HG02852 (cell line): Measurements from ENCODE around the gene PPTC7.
"Not testable (repeated sequence)": the region's sequence is repeated elsewhere in the genome, so short reads cannot be mapped to it uniquely, and the experiment has no call there.

Experiments
- ATAC-seq: cut with Tn5 transposase; IDR thresholded peaks from one replicate; pipeline ENCODE4 v1.9.1; 2021; ENCODE audit warnings: mild to moderate bottlenecking, moderate library complexity; ENCODE audit not compliant: unreplicated experiment

The PPTC7 gene

DNA sequence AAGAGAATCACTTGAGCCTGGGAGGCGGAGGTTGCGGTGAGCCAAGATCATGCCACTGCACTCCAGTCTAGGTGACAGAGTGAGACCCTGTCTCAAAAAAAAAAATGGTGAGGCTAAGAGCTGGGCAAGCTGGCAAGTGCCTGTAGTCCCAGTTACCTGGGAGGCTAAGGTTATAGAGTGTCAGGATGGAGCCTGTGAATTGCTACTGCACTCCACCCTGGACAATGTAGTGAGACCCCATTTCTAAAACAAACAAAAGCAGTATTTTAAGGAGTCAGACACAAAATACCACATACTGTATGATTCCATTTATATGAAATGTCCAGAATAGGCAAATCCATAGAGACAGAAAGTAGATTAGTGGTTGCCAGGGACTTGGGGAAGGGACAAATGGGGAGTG, 4.0 kb upstream of the PPTC7 start:
- not testable (repeated sequence) for ATAC-seq

DNA sequence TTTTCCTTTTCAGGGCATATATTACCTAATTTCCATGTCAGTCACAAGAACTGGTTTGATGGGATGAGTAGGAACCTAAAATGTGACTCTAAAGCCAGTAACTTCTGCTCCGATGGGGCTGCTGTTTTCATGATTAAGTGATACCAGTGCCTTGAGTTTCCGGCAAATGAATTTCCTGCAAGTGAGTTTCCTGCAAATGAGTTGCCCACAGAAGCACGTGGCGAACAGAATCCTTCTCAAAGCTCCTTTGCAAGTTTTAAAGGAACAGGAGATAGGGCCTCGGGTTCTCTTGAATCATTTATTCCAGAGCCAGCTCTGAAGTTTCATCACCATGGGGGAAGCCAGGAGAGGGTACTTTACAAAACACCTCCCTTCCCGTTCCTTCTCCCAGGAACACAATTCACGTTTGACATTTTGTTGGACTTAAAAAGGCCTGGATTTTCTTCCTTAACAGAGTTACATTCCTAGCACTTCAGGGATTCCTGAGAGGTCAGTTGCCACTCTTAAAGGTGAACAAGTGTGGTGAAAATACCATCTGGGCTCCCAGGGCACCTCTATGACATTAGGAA, 2.2 kb upstream of the PPTC7 start:
- ATAC-seq = no peak

GRCh38 chr12:110582276-110583136, 612 bp downstream of the PPTC7 start:
- peak; percentile 53 for ATAC-seq

GRCh38 chr12:110581931-110582275, 1.2 kb downstream of the PPTC7 start:
- no peak for ATAC-seq

- ATAC-seq = no peak
These were observed 3.4 kb downstream of the PPTC7 start for GRCh38 chr12:110579535-110580253.

- no peak for ATAC-seq
These were observed 4.2 kb downstream of the PPTC7 start for GRCh38 chr12:110578694-110579534.

DNA sequence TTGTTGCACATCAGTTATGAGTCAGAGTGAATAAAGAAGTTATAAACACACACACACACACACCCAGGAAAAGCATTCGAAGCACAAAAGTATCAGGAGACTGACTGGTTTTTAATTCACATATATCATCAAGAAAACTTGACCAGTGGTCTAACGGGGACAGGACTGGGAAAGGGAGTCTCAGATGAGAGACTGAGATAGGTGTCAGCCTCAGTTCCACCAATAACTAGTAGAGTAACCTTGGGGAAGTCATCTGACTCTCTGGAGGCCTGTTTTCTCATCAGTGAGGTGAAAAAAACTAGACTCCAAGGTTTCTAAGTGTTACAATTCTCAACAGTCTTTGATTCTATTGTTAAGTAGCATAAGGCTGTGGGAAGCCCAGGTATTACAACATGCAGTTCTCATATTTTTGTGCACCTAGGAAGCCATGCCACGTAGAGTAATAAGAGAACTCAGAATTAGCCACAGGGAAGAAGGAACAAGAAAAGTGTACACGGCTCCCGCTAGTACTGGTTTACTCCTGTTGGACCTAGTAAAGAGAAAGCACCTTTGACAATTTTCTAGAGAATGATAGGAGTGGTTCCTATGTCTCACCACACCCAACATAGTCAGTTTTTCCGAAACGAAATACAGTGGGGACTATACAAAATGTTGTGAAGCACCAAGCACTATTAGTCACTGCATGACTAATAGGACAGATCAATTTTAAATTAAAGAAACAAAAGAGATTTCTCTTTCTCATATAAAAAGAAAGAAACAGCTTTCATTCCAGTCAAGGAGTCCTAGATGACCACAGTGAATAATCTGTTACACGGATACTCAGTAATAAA, 5.0 kb downstream of the PPTC7 start:
- ATAC-seq = no peak

- no peak for ATAC-seq
These were observed 6.6 kb downstream of the PPTC7 start for GRCh38 chr12:110576504-110576903.

DNA sequence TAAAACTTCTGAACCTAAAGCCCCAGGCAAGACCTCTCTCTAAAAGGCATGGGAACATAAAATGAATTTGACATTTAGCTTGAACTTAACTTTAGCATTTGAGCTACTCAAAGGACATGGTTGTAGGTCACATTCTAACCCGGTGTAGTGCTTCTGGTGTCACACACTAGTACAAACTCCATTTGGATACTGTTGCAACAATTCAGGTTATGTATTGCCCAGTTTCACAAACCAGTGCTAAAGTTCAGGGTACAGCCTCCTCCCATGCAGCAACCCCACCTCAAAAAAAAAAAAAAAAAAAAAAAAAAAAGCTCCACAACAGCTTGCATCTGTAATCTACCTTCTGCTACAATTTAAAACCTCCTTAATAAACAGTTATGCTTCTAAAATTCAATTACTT, 7.8 kb downstream of the PPTC7 start:
- no peak for ATAC-seq

DNA sequence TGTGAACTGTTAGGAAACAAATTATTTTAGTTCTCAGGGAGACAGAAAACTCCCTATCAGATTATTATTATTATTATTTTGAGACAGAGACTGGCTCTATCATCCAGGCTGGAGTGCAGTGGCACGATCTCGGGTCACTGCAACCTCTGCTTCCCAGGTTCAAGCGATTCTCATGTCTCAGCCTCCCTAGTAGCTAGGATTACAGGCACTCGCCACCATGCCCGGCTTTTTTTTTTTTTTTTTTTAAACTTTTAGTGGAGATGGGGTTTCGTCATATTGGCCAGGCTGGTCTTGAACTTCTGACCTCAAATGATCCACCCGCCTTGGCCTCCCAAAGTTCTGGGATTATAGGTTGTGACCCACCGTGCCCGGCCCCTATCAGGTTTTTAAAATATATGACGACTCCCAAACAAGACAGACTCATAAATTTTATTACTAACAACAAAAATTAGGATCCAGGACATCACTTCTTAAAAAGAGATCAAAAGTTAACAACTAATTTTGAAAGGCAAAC, 8.3 kb downstream of the PPTC7 start:
- not testable (repeated sequence) for ATAC-seq

DNA sequence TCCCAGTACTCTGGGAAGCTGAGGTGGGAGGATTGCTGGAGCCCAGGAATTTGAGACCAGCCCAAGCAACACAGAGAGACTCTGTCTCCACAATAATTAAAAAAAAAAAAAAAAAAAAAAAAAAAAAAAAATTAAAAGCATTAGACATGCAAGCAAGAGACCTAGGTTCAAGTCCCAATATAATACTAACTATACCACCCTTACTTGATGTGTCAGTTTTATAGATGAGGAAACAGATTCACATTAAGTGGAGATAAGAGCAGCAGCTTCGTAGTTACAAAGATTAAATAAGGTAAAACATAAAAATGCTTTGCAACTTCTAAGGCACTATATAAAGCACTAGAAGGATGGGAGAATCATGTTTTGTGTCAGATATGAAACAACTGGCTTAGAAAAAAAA, 9.1 kb downstream of the PPTC7 start:
- ATAC-seq = no peak

GRCh38 chr12:110570798-110571197, 12.3 kb downstream of the PPTC7 start:
- not testable (repeated sequence) for ATAC-seq

- ATAC-seq = not testable (repeated sequence)
These were observed 13.3 kb downstream of the PPTC7 start for GRCh38 chr12:110569838-110570237.

GRCh38 chr12:110568752-110569151, 14.4 kb downstream of the PPTC7 start:
- no peak for ATAC-seq

- ATAC-seq = no peak
These were observed 16.1 kb downstream of the PPTC7 start for GRCh38 chr12:110566993-110567392.

DNA sequence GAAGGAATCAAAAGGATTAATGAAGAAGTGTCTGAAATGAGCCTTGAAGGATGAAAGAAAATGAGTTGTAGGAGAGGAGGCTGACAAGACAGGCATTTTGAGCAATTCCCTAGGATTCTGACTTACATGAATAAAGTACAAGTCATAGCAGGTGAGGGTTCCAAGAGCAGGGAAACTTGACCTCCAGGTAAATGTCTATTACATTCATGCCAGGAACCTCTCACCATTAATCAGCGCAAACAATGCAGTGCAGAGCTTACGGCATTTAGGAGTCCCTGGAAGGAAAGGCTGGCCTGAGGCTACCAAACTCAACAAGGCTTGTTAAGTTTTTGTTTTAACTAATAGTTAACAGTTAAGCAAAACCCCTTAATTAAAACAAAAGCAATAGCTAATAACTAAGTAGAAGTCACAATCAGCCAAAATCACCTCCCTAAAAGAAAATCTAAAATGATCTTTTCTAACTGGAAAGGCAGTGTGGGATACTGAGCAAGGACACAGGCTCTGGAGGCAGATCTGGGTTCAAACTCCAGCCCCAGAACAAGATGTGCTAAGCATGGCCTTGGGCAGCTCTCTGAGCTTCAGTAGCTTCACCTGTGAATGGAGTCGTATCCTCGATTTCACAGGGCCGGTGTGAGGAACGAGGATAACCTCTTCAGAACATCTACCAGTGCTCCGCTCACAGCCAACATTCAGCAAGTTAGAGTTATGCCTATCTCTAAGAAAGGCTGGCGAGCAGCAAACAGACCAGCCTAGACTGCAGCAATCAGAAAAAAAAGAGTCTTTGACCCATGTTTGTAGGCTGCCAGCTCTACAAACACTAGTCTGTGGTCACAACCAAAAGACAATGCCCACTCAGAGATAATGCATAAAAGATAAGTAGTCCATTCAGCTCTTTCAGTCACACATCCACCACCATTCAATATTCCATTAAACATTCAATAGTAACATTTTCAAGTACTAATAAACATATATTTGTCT, 16.9 kb downstream of the PPTC7 start:
- no peak for ATAC-seq

DNA sequence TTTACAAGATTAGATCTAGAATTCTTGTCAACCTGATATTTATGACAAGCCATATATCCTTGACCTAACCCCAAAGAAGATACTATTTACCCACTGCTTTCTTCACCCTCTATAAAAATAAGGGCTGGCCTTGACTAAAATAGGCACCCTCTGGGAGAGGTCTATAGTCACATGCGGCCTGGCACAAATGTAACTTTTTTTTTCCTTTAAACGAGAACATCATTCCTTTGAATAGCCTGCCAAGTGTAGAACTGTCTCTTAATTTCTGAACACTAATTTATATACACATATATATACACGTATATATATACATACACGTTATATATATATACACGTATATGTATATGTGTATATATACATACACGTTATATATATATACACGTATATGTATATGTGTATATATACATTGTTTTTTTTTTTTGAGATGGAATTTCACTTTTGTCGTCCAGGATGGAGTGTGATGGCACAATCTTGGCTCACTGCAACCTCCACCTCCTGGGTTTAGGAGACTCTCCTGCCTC, 18.6 kb downstream of the PPTC7 start:
- ATAC-seq = no peak

DNA sequence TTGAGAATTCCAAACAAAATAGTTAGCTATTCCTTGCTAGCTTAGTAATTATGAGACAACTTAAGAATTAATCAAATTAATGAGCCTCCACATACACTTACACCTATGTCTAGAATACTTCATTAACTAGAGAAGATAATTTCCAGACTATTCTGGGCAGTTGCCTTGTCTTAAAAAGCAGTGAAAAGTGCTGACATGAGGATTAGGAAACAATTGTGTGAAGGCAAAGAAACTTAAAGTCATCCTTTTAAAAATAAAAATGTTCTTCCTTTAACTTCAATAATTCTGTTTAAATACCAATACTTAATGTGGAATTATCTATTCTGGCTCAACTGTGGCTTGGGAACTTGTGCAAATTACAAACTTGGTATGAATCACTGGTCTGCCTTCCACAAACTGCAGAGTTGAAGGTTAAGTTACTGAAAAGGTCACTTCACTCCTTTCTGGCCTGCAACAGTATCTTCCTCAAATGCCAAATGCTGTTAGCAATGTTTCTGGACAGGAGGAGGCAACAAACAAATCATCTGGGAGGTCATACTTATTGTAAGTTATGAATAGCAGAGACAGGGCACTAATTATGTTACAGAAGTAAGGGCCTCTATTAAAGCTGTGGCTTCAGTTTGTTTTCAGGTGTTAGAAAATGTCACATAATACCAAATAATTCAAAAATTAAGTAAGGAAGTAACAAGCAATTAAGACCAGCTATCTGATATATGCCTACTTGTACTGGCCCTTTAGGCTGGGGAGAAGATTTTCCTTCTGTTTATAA, 19.2 kb downstream of the PPTC7 start:
- no peak for ATAC-seq
